Measurements from ENCODE around the gene PLEKHM3.
A peak's percentile ranks its signal among the peaks of the same experiment; 100 is the strongest.

PLEKHM3 gene, protein sequence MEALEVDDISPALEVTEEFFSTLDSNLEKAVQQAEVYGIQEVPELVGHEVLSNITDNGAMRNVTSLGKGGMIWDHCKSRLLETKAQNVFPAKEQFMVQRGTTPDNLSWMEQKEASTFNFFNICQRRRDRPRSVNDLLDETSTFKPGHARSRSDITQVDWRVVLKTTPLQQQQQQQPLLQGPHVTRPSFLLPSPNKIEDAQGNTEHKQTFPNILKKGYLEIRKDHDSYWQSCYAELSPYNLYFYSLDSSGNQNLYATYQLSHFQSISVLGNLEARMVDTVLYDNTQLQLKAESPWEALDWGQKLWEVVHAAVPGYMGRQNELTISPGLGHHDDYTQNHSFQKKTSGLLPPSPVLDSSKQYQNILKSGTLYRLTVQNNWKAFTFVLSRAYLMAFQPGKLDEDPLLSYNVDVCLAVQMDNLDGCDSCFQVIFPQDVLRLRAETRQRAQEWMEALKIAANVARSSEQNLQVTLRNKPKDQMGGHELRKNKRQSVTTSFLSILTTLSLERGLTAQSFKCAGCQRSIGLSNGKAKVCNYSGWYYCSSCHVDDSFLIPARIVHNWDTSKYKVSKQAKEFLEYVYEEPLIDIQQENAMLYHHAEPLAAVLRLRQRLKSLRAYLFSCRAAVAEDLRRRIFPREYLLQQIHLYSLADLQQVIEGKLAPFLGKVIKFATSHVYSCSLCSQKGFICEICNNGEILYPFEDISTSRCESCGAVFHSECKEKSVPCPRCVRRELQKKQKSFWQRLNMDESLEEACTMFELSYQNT

GRCh38 chr2:208025037-208025813 lies at the start of gene PLEKHM3:
Gene PLEKHM3, minus strand, starts transcription at chr2:208025527. Its CDS starts 23,888 bp downstream, at chr2:208001639.
- DNase-seq: peak; percentile 57

DNA sequence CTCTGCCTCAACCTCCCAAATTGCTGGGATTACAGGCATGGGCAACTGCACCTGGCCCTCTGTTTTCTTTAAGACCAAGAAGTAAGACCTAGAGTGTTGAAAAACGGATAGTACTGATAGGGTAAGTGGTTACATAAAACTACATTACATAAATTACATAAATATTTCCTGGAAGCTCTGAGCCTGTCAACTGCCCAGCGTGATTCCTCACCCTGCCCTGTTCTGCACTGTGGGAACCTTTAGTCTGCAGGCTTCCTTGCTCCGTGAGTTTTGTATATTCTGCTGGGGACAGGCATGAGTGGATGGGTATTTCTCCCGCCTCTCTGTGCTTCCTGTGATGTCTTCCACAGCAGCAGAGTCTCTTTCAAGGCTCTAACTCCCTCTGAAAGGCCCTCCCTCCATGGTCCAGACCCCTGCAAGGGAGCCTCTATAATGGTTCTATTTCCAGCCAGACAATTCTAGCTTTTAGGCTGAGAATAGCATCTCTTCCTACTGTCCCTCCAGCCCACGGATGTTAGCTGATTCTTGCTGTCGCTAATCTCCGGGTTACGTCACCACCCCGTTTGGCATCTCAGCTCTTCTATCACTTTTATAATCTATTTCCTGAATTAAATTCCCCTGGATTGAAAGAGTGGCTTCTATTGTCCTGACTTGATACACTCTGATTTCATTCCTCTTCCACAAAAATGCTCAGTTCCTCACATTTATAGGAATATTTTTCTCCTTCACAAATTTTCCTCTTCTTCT lies 49.5 kb upstream of the PLEKHM3 start:
- DNase-seq: no peak

- peak; percentile 31 for DNase-seq
These were observed 47.0 kb upstream of the PLEKHM3 start for GRCh38 chr2:208072250-208072892.

- DNase-seq: no peak
These were observed 43.9 kb upstream of the PLEKHM3 start for GRCh38 chr2:208069186-208069585.

GRCh38 chr2:208066016-208066415 lies 40.7 kb upstream of the PLEKHM3 start:
- no peak for DNase-seq

- no peak for DNase-seq
These were observed 40.1 kb upstream of the PLEKHM3 start for GRCh38 chr2:208065476-208065875.

DNA sequence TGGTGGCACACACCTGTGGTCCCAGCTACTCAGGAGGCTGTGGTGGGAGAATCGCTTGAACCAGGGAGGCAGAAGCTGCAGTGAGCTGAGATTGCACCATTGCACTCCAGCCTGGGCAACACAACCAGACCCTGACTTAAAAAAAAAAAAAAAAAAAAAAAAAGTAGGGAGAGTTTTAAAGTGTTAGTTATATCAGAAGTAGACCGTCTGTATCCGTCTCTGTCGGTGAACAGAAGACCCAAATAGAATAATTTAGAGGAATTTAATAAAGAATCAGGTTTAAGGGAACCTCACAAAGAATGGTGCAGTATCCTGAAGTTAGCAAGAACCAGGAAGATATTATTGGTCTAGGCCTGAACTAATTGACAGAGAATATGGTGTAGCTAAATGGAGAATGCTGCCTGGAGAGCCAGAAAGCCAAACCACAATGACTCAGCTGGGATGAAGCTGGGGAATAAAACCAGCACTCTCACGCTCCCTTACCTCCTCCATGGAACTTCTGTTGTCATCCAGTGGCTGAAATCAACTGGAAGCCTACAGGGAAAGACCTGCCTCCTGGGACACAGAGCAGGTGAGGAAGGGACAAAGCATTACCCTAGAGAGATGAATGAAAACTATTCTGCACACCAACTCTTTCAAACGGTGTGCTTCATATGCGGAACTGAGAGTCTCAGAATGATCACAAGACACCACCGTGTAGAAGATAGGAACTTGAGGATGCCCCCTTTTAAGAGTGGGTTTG lies 39.1 kb upstream of the PLEKHM3 start:
- DNase-seq: no peak

DNA sequence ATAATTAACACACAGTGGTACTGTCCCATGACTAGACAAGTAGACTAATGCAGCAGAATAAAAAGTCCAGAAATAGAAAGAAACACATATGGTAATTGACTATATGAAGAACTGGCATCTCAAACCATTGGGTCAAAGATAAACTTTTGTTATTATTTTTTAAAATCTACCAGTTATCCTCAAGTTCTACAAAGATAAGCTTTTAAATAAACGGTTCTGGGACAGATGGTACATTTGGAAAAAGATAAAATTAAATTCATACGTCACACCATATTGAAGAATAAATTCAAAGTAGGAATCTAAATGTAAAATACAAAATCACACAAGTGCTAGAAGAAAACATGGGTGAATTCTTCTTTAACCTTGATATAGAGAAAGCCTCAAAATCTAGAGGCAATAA lies 37.6 kb upstream of the PLEKHM3 start:
- no peak for DNase-seq

GRCh38 chr2:208062113-208062512 lies 36.8 kb upstream of the PLEKHM3 start:
- no peak for DNase-seq

DNA sequence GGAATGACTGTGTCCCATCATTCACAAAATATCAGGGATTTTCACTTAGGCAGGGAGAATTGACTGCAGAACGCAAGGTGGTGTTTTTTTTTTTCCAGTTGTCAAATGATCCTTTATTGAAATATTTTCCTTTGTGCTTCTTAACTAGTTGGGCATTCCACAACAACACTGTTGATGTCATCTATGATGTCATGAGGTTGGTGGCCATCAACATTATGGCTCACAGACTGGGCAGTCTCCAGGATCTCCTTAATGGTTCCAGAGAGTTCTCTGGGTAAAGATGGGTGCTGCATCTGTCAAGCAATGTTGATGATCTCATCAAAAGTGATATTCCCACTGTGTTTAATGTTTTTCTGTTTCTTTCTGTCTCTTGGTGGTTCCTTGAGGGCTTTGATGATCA lies 31.8 kb upstream of the PLEKHM3 start:
- DNase-seq: no peak

DNA sequence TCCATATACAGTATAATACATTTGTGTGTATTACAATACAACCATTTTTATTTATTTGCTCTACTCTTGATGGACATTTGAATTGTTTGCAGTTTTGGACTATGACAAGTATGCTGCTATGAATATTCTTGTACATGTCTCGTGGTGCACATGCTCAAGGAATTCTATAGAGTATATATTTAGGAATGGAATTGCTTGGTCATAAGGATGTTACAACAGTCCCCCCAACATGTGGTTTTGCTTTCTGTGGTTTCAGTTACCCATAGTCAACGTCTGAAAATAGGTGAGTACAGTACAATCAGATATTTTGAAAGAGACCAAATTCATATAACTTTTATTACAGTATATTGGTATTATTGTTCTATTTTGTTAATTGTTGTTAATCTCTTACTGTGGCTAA lies 24.1 kb upstream of the PLEKHM3 start:
- no peak for DNase-seq

DNA sequence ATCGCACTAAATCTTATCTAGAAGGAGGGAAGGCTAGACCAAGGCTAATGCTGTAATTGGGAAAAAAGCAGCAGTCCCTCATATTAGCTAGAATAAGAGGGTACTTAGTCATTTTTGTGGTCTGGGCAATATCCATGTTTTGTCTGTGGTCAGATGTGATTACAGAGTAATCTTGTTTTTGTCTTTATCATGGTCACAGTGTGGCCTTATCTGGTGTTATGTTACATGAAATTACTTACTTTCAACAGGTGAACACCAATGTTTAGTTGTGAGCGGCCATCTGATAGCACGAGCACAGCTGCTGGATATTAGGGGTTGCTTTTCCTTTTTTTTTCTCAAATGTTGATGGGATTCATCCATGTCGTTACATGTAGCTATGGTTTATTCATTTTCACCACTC lies 23.7 kb upstream of the PLEKHM3 start:
- no peak for DNase-seq

- no peak for DNase-seq
These were observed 22.5 kb upstream of the PLEKHM3 start for GRCh38 chr2:208047840-208048239.

DNA sequence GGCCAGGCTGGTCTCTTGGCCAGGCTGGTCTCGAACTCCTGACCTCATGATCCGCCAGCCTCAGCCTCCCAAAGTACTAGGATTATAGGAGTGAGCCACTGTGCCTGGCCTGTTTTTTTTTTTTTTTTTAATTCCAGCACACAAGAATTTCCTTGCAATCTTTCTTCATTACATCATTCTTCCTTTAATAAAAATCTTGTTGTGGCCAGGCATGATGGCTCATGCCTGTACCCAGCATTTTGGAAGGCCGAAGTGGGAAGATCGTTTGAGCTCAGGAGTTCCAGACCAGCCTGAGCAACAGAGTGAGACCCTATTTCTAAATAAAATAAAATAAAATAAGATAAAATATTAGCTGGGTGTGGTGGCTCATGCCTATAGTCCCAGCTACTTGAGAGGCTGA lies 21.4 kb upstream of the PLEKHM3 start:
- no peak for DNase-seq

DNA sequence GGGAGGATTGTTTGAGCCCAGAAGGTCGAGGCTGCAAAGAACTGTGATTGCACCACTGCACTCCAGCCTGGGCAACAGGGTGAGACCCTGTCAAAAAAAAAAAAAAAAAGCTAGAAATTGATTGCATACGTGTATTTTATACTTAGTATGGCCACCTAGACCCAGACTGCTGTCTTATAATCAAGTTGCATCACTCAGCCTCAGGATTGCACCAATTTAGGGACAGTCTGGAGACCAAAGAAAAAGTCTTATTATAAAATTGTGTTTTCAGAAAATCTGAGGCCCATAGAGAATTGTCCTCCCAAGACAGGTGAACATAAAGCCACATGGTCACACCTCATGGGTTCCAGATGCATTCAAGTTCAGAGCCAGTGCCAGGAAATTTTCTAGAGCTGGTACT lies 17.1 kb upstream of the PLEKHM3 start:
- DNase-seq: no peak

GRCh38 chr2:208042041-208042440 lies 16.7 kb upstream of the PLEKHM3 start:
- DNase-seq: no peak

GRCh38 chr2:208040199-208041171 lies 15.2 kb upstream of the PLEKHM3 start:
- DNase-seq: peak; percentile 8

GRCh38 chr2:208039376-208040110 lies 14.2 kb upstream of the PLEKHM3 start:
- DNase-seq: peak; percentile 19
